Measurements from ENCODE around the gene LZTS2.

The LZTS2 gene

DNA sequence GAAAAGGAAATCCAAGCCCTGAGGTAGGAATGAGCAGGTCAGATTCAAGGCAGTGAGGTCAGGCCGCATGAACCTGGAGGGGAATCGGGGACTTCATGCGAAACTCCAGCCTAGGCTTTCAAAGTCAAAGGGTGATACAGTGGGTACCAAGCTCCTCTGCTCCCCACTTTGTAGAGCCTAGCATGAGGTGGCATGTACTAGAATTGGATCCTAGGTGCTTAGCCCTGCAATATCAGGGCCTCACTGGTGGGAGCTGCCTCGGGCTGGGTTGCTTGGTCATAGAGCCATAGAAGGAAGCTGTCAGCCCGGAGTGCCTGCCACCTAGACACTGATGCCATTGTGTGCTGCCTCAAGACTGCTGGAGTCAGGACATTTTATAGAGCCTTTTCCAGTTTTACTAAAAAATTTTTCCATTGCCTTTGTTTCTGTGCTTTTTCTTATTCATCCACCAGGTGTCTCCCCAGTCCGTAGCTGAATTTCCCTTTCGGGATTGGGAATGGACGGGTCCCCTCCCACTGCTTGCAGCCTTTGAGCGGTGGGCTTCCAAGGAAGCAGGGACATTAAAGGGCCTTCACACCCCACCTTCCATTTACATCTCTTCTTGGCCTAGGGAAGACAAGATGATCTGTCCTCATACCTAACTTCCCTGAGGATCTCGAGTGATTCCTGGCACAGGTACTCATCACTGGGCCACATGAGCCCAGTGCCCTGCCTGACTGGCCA, 5.5 kb upstream of the LZTS2 start:
- TF ChIP-seq, protein P1, sequence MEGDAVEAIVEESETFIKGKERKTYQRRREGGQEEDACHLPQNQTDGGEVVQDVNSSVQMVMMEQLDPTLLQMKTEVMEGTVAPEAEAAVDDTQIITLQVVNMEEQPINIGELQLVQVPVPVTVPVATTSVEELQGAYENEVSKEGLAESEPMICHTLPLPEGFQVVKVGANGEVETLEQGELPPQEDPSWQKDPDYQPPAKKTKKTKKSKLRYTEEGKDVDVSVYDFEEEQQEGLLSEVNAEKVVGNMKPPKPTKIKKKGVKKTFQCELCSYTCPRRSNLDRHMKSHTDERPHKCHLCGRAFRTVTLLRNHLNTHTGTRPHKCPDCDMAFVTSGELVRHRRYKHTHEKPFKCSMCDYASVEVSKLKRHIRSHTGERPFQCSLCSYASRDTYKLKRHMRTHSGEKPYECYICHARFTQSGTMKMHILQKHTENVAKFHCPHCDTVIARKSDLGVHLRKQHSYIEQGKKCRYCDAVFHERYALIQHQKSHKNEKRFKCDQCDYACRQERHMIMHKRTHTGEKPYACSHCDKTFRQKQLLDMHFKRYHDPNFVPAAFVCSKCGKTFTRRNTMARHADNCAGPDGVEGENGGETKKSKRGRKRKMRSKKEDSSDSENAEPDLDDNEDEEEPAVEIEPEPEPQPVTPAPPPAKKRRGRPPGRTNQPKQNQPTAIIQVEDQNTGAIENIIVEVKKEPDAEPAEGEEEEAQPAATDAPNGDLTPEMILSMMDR (IDR thresholded peaks at IDR 0.05; ENCODE audit: insufficient read depth, low read length) = peak; percentile 10
- no peak for TF ChIP-seq REST (IDR thresholded peaks at IDR 0.05; ENCODE audit: insufficient replicate concordance, low read depth)
- Histone ChIP-seq H3K27ac (replicated peaks) (no peak overlapping the region), H3K4me3 (replicated peaks; ENCODE audit: insufficient read depth, low read length) (no peak overlapping the region), H3K27me3 (ENCODE audit: insufficient read depth, poor library complexity, severe bottlenecking) (no peaks in the 10 kb centered on the region)
- no peak for DNase-seq (ENCODE audit: low read depth in 1 of 2, low spot score in 1 of 2)

- no peak for DNase-seq (ENCODE audit: low read depth in 1 of 2, low spot score in 1 of 2)
- Histone ChIP-seq H3K27ac (replicated peaks) (no peak overlapping the region), H3K27me3 (ENCODE audit: insufficient read depth, poor library complexity, severe bottlenecking) (no peaks in the 10 kb centered on the region), H3K4me3 (replicated peaks; ENCODE audit: insufficient read depth, low read length) (no peak overlapping the region)
- TF ChIP-seq SPI1 (IDR thresholded peaks at IDR 0.05; ENCODE audit: borderline replicate concordance, low read depth) (no peak), REST (IDR thresholded peaks at IDR 0.05; ENCODE audit: insufficient replicate concordance, low read depth) (no peak)
These were observed 4.4 kb upstream of the LZTS2 start for GRCh38 chr10:100995181-100995580.

DNA sequence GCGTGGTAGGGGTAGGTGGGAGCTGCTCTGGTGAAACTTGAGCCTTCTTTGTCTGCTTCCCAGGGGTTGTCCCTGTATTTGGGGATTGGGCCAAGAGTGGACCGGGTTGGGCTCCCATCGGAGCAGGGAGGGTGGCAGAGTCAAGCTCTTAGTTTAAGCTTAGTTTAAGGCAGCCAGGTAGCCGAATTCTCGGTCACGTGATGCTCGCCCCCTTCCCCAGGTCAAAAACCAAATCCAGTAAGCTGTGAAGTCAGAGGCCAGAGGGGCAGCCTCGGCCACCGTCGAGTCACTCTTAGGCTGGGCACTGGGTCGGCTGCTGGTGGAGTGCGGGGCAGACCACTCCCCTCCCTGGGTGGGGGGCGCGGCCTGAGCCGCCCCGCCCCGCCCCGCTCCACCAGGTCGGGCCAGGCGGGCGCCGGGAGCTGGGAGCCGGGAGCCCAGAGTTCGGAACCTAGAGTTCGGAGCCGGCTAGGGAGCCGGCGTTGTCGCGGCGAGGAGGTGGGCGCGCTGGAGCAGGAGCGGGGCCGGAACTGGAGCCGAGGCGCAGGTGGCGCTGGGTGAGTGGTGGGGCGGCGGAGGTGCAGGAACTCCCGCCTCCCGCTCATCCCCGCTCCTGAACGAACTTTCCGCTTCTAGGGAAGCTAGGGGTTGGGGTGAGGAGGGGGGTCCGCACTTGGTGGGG, 2.8 kb upstream of the LZTS2 start:
- peak; percentile 39 to 66 for DNase-seq (ENCODE audit: low read depth in 1 of 2, low spot score in 1 of 2)
- Histone ChIP-seq H3K27ac (replicated peaks) (peak overlapping the region; percentile 84), H3K4me3 (replicated peaks; ENCODE audit: insufficient read depth, low read length) (peak overlapping the region; percentile 81)

More for the DNA sequence above, 2.8 kb upstream of the LZTS2 start:
- no peaks in the 10 kb centered on the region for H3K27me3 ChIP-seq (ENCODE audit: insufficient read depth, poor library complexity, severe bottlenecking)
- TF ChIP-seq REST (IDR thresholded peaks at IDR 0.05; ENCODE audit: insufficient replicate concordance, low read depth) = no peak
- no peak for TF ChIP-seq GABPA (IDR thresholded peaks at IDR 0.05; ENCODE audit: low read depth)
- TF ChIP-seq POLR2AphosphoS5 (IDR thresholded peaks at IDR 0.05; ENCODE audit: low read depth) = no peak
- no peak for TF ChIP-seq SPI1 (IDR thresholded peaks at IDR 0.05; ENCODE audit: borderline replicate concordance, low read depth)
- TF ChIP-seq, protein P1 (IDR thresholded peaks at IDR 0.05; ENCODE audit: insufficient read depth, low read length) = no peak
